ENCODE data around the gene CEACAM21.

CEACAM21 gene

GRCh38 chr19:41584260-41584810 lies 8.4 kb downstream of the CEACAM21 start:
- DNase-seq (ENCODE audit: low read depth in 2 of 2, low spot score in 1 of 2) = no peak

- DNase-seq (ENCODE audit: low read depth in 2 of 2, low spot score in 1 of 2) = no peak
These were observed 9.0 kb downstream of the CEACAM21 start for GRCh38 chr19:41584931-41585330.

- DNase-seq (ENCODE audit: low read depth in 2 of 2, low spot score in 1 of 2) = no peak
These were observed 10.1 kb downstream of the CEACAM21 start for GRCh38 chr19:41586064-41586463.

DNA sequence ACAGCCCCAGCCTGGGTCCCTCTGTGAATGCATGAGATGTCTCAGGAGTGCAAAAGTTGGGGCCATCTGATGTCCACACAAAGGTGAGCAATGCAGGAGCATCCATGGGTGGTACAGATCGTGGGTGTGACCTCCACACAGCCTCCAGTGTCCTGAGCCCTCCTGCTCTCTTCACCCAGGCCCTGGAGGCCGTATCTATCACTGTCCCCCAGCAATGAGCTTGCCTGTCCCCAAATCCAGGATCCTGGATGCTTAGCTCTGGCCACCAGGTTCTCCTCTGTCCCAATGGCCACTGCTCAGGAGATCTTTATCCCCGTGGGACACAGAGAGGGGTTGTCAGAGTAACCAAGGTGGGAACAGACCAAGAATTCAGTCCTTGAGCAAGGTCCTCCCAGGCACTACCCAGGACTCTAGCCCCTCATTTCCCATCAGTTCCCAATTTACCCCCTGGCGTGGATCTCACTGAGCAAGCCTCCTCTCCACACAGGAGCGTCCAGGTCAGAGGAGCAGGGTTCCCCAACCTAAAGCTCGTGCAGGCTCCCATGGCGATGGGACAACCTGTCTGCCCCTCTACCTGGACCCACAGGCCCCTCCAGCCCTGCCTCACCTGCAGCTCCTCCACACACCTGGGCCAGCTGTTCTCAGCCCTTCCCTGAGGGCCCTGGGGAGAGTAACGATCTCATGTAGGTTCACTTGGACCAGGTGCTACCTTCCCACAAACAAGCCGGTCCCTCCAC lies 11.3 kb downstream of the CEACAM21 start:
- DNase-seq (ENCODE audit: low read depth in 2 of 2, low spot score in 1 of 2) = no peak

DNA sequence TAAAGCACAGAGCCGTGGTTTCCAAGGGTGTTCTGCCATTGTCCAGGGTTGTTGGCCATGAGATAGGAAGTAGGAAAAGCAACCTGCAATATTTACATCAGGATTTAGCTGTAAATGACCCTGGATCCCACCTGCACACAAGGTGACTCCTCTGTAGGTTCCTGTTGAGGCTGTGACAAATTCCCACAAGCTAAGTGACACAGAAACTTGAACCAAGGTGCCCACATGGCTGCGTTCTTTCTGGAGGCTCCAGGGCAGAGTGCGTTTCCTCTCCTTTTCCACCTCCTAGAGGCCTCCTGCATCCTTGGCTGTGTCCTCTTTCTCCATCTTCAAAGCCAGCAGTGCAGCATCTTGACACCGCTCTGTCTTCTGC lies 11.9 kb downstream of the CEACAM21 start:
- no peak for DNase-seq (ENCODE audit: low read depth in 2 of 2, low spot score in 1 of 2)

DNA sequence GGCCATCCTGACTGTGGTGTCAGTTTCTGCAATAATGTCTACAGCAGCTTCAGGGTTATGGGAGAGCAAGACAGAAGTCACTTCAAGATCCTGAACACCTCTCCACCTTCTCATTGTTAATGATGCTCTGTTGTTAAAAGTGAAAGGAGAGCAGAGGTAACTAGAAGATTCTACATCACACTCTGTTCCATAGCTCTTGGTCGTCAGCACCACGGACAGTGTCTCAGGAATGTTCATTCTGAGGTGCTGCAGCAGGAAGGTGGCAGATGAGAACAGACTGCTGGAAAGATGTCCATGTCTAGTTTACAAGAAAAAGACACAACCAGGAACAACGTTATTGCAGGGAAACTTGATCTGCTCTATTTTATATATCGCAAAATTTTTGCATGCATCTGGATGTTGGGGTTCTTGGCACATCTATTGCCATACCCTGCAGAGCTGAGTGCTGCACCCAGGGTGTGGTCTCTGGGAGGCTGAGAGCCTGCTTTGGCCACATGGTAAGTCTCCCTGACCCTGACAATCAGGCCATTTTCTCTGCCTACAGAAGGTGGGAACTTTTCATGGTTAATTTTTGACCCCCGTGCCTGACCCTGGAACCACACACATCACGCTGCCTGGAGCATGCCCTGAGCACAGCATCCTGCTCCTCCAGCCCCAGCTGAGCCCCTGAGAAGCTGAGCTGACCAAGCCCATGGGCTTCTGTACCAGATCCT lies 12.7 kb downstream of the CEACAM21 start:
- no peak for DNase-seq (ENCODE audit: low read depth in 2 of 2, low spot score in 1 of 2)

GRCh38 chr19:41589371-41589770 lies 13.4 kb downstream of the CEACAM21 start:
- no peak for DNase-seq (ENCODE audit: low read depth in 2 of 2, low spot score in 1 of 2)

- DNase-seq (ENCODE audit: low read depth in 2 of 2, low spot score in 1 of 2) = no peak
These were observed 15.0 kb downstream of the CEACAM21 start for GRCh38 chr19:41590936-41591335.

DNA sequence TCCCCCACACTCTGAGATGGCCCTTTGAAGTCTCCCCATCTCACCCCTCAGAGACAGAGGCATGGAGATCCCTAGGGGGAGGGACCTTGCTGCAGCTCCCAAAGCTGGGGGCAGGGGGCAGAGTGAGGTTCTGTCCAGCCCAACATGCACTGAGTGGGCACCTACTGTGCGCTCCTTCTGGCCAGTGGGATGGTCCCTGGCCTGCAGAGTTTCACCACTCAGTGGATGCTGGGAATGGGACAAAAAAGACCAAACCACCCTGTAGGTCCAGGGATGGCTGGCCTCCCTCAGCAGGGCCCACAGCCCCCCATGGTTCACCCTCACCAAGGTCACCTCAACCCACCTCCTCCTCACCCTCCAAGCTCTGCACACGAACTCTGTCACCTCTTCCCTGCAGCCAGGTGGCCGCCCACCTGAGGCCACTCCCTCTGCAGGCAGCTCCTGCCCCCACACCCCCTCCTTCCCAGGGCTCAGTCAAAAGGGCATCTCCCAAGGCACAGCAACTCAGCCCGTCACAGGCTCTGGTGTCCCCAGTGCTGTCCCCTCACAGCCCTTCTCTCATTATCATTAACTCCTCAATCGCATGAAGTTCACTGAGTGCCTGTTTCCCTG lies 16.1 kb downstream of the CEACAM21 start:
- DNase-seq (ENCODE audit: low read depth in 2 of 2, low spot score in 1 of 2) = no peak

- peak; percentile 28 to 34 for DNase-seq (ENCODE audit: low read depth in 2 of 2, low spot score in 1 of 2)
These were observed 19.4 kb downstream of the CEACAM21 start for GRCh38 chr19:41595258-41595889.

DNA sequence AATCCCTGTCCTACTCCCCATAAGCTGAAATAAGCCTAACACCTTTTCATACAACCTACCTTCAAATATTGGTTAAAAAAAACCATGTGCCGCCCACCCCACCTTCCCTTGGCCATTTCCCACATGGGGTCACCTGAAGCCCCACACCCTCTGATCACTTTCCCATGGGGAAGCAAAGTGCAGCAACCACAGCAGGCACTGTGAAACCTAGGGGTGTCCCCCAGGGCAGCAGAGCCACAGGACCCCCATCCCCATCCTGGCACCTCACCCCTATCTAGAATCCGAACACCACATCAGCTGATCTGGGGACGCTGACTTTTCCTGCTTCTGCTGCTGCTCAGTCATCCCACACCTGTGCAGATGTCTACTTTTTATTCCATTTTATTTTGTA lies 19.9 kb downstream of the CEACAM21 start:
- DNase-seq (ENCODE audit: low read depth in 2 of 2, low spot score in 1 of 2) = no peak

- peak; percentile 46 to 66 for DNase-seq (ENCODE audit: low read depth in 2 of 2, low spot score in 1 of 2)
These were observed 21.7 kb downstream of the CEACAM21 start for GRCh38 chr19:41597600-41598041.

- no peak for DNase-seq (ENCODE audit: low read depth in 2 of 2, low spot score in 1 of 2)
These were observed 23.4 kb downstream of the CEACAM21 start for GRCh38 chr19:41599175-41599966.

- no peak for DNase-seq (ENCODE audit: low read depth in 2 of 2, low spot score in 1 of 2)
These were observed 25.8 kb downstream of the CEACAM21 start for GRCh38 chr19:41601771-41602170.

- no peak for DNase-seq (ENCODE audit: low read depth in 2 of 2, low spot score in 1 of 2)
These were observed 28.9 kb downstream of the CEACAM21 start for GRCh38 chr19:41604831-41605230.

DNA sequence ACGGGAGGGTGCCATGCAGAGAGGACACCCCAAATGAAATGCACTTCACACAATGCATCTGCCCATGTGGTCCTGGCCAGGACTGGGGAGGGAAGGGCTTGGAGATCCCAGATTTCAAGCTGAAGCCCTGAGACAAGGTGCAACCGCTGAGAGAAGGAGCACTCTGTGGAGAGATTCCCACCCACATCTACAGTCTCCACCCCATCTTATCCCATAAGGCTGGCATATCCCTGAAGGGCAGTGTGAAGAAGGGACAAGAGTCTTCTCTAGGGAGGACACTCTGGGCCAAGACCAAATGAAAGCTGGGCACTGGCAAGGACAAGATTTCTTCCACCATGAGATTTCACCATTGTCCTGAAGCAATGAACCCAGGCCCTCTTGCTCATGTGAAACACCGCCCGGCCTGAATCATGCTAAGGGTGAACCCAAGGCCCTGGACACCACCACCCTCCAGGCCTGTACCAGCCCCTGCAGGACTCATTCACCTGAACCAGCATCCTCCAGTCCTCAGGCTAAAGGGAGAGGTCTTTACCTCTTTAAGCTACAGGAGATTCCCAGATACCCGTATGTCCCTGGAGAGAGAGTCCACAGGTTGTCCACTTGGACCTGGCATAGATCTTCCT lies 30.4 kb downstream of the CEACAM21 start:
- no peak for DNase-seq (ENCODE audit: low read depth in 2 of 2, low spot score in 1 of 2)

GRCh38 chr19:41607668-41608067 lies 31.7 kb downstream of the CEACAM21 start:
- no peak for DNase-seq (ENCODE audit: low read depth in 2 of 2, low spot score in 1 of 2)

- DNase-seq (ENCODE audit: low read depth in 2 of 2, low spot score in 1 of 2) = no peak
These were observed 34.8 kb downstream of the CEACAM21 start for GRCh38 chr19:41610789-41611188.

DNA sequence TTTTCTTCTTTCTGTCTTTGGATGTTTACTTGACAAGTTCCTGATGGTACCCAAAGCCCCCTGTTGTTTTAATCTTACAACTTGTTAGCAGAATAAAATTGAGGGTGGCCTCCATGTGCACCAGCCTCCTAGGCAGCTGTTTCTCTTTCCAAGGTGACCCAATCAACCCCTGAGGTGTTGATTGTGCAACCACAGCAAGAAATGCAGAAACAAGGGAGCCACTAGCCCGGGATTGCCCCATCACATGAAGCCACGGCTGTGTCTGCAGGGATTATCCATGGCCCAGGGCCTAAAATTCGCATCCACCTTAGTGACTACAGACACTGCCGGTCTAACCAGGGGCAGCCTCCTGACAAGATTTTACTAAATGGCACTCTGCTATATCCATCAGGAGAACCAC lies 36.5 kb downstream of the CEACAM21 start:
- DNase-seq (ENCODE audit: low read depth in 2 of 2, low spot score in 1 of 2) = no peak

GRCh38 chr19:41615207-41615606 lies 39.2 kb downstream of the CEACAM21 start:
- DNase-seq (ENCODE audit: low read depth in 2 of 2, low spot score in 1 of 2) = no peak
